Upper lobe of left lung (tissue), 6 donors: ENCODE results near the gene PRKCQ. TPM values are rescaled to one million over a fixed set of nuclear protein-coding genes. Genes with fewer than 3 reads are reported as not detected.

ENCODE experiments used
- ATAC-seq, 2 donors: fragments of 200-7000 bp; cut with Tn5 transposase; one replicate each; pipeline ENCODE4 v1.9.1; 2022; ENCODE audit warnings: mild to moderate bottlenecking in 2 of 2, moderate library complexity in 2 of 2; ENCODE audit not compliant: low FRiP score in 2 of 2
- DNase-seq, 2 donors: peaks; one replicate each; pipeline ENCODE4 v3.0.0-alpha.2; 2019 to 2020
- H3K27ac ChIP-seq, 4 donors: fragments of 200-600 bp; sonication (generic); one replicate each; pipeline ENCODE4 v1.5.1; 2016 to 2019
- H3K27me3 ChIP-seq, 4 donors: fragments of 200-600 bp; sonication (generic); one replicate each; pipeline ENCODE4 v1.5.1; 2017 to 2019
- H3K36me3 ChIP-seq, 4 donors: fragments of 200-600 bp; sonication (generic); one replicate each; pipeline ENCODE4 v1.5.1; 2016 to 2019
- H3K4me1 ChIP-seq, 4 donors: fragments of 200-600 bp; sonication (generic); one replicate each; pipeline ENCODE4 v1.5.1; 2018 to 2019
- H3K4me3 ChIP-seq, 4 donors: fragments of 200-600 bp; sonication (generic); one replicate each; pipeline ENCODE4 v1.5.1; 2017 to 2019; ENCODE audit warnings: mild to moderate bottlenecking in 2 of 4, moderate library complexity in 1 of 4
- H3K9me3 ChIP-seq, 4 donors: fragments of 200-600 bp; sonication (generic); one replicate each; pipeline ENCODE4 v1.5.1; 2018 to 2019
- CTCF ChIP-seq, 6 experiments: fragments of 450-650 bp in 4 of 6; fragments of 200-600 bp in 2 of 6; sonication (generic) in 2 of 6; IDR thresholded peaks; one replicate each; pipeline ENCODE4 v1.5.1; 2016 to 2019; ENCODE audit warnings: antibody characterized with exemption in 6 of 6
- EP300 ChIP-seq, 4 donors: sonication (generic); formaldehyde crosslinking; IDR thresholded peaks; one replicate each; pipeline ENCODE4 v1.5.1; 2017; ENCODE audit warnings: antibody characterized with exemption in 4 of 4, control low read depth in 2 of 4
- POLR2A ChIP-seq, 4 donors: fragments of 450-650 bp; IDR thresholded peaks; one replicate each; pipeline ENCODE4 v1.5.1; 2016 to 2017; ENCODE audit warnings: antibody characterized with exemption in 4 of 4, mild to moderate bottlenecking in 2 of 4
- POLR2AphosphoS5 ChIP-seq, 2 donors: sonication (generic); formaldehyde crosslinking; IDR thresholded peaks; one replicate each; pipeline ENCODE4 v1.5.1; 2017; ENCODE audit warnings: antibody characterized with exemption in 2 of 2
- WGBS, 2 donors: methylation state at CpG; one replicate each; pipeline ENCODE4 v1.1.5; 2017 to 2018; 5-methylcytosine and 5-hydroxymethylcytosine counted together
- total RNA-seq, 6 donors: library from RNA; depleted of rRNA in 4 of 6; stranded (reverse); fragments of >200 nt in 4 of 6; gene quantifications; one replicate each; pipeline versions ENCODE4 v1.1.0 to v1.2.1, GENCODE V29; 2016 to 2021
- donor health status: DM: no; HTN: no; CAD: no; lungs with moderate emphysema.
- donor health status: DM: no; HTN: yes; CAD: no; lungs with severe emphysema.

PRKCQ gene
- total RNA-seq, 6 donors from 2014 or later, result 6.5 to 16.8 (median 11.2) TPM

GRCh38 chr10:6490614-6491013 is 89.5 kb downstream of the PRKCQ start:
- ATAC-seq (no peak), DNase-seq (no peak)
- H3K9me3 ChIP-seq, result no peaks in the 10 kb centered on the region
- H3K4me3 ChIP-seq, result no peak overlapping the region
- H3K36me3 ChIP-seq, result peaks cover 0 to 5% (median 2%) of the 10 kb centered on the region in 4 donors
- no peaks in the 10 kb centered on the region for H3K27me3 ChIP-seq
- no peak for TF ChIP-seq POLR2A (IDR thresholded peaks at IDR 0.05)
- no peak for TF ChIP-seq POLR2AphosphoS5 (IDR thresholded peaks at IDR 0.05)
- TF ChIP-seq CTCF (IDR thresholded peaks at IDR 0.05), result no peak
- TF ChIP-seq EP300 (IDR thresholded peaks at IDR 0.05), result no peak
- no peaks in the 10 kb centered on the region for H3K4me1 ChIP-seq
- H3K27ac ChIP-seq, result no peak overlapping the region
- 69 to 72% methylated on average over 4 of the region's 4 CpGs for whole genome bisulfite sequencing, 2 donors

- ATAC-seq, result no peak
- Histone ChIP-seq H3K9me3 (no peaks in the 10 kb centered on the region), H3K4me1 (no peaks in the 10 kb centered on the region), H3K36me3 (peaks cover 0 to 3% (median 2%) of the 10 kb centered on the region in 4 donors), H3K27me3 (no peaks in the 10 kb centered on the region), H3K4me3 (no peak overlapping the region), H3K27ac (no peak overlapping the region)
- no peak for DNase-seq
- 90 to 93% methylated on average over 5 of the region's 5 CpGs for WGBS, 2 donors
- TF ChIP-seq POLR2AphosphoS5 (IDR thresholded peaks at IDR 0.05), result no peak
- no peak for TF ChIP-seq EP300 (IDR thresholded peaks at IDR 0.05)
- TF ChIP-seq POLR2A (IDR thresholded peaks at IDR 0.05), result no peak
- no peak for TF ChIP-seq CTCF (IDR thresholded peaks at IDR 0.05)
These were observed 92.2 kb downstream of the PRKCQ start for GRCh38 chr10:6487920-6488319.

- no peak overlapping the region for H3K27ac ChIP-seq
- DNase-seq (no peak), ATAC-seq (no peak)
- no peaks in the 10 kb centered on the region for H3K9me3 ChIP-seq
- no peak for TF ChIP-seq EP300 (IDR thresholded peaks at IDR 0.05)
- H3K27me3 ChIP-seq, result no peaks in the 10 kb centered on the region
- peaks cover 0 to 3% (median 2%) of the 10 kb centered on the region in 4 donors for H3K36me3 ChIP-seq
- H3K4me1 ChIP-seq, result no peaks in the 10 kb centered on the region
- 85 to 86% methylated on average over 6 of the region's 6 CpGs for WGBS, 2 donors
- no peak overlapping the region for H3K4me3 ChIP-seq
These were observed 93.8 kb downstream of the PRKCQ start for GRCh38 chr10:6486309-6486708.

- no peaks in the 10 kb centered on the region for H3K4me1 ChIP-seq
- TF ChIP-seq POLR2AphosphoS5 (IDR thresholded peaks at IDR 0.05) (no peak), EP300 (IDR thresholded peaks at IDR 0.05) (no peak), CTCF (IDR thresholded peaks at IDR 0.05) (no peak)
- H3K9me3 ChIP-seq, result no peaks in the 10 kb centered on the region
- WGBS, 2 donors, result 88 to 92% methylated on average over 9 of the region's 9 CpGs
- no peak overlapping the region for H3K4me3 ChIP-seq
- no peaks in the 10 kb centered on the region for H3K27me3 ChIP-seq
- DNase-seq, result no peak
- H3K36me3 ChIP-seq, result peaks cover 0 to 3% (median 2%) of the 10 kb centered on the region in 4 donors
- ATAC-seq, result no peak
- no peak overlapping the region for H3K27ac ChIP-seq
These were observed 97.2 kb downstream of the PRKCQ start for GRCh38 chr10:6482737-6483357.

- Histone ChIP-seq H3K36me3 (no peaks in the 10 kb centered on the region), H3K9me3 (no peaks in the 10 kb centered on the region), H3K27me3 (no peaks in the 10 kb centered on the region), H3K4me1 (no peaks in the 10 kb centered on the region), H3K4me3 (no peak overlapping the region), H3K27ac (no peak overlapping the region)
- DNase-seq, result no peak
- ATAC-seq, result no peak
- TF ChIP-seq CTCF (IDR thresholded peaks at IDR 0.05), result no peak
- no peak for TF ChIP-seq POLR2A (IDR thresholded peaks at IDR 0.05)
- no peak for TF ChIP-seq POLR2AphosphoS5 (IDR thresholded peaks at IDR 0.05)
- TF ChIP-seq EP300 (IDR thresholded peaks at IDR 0.05), result no peak
- 92 to 96% methylated on average over 8 of the region's 8 CpGs for WGBS, 2 donors
These were observed 101.4 kb downstream of the PRKCQ start for GRCh38 chr10:6478722-6479121.
